ENCODE measurements around the gene MEGF6. TPM values are rescaled to one million over a fixed set of nuclear protein-coding genes. Genes with fewer than 3 reads are reported as not detected.
A peak's percentile ranks its signal among the peaks of the same experiment; 100 is the strongest.

Gene MEGF6, protein sequence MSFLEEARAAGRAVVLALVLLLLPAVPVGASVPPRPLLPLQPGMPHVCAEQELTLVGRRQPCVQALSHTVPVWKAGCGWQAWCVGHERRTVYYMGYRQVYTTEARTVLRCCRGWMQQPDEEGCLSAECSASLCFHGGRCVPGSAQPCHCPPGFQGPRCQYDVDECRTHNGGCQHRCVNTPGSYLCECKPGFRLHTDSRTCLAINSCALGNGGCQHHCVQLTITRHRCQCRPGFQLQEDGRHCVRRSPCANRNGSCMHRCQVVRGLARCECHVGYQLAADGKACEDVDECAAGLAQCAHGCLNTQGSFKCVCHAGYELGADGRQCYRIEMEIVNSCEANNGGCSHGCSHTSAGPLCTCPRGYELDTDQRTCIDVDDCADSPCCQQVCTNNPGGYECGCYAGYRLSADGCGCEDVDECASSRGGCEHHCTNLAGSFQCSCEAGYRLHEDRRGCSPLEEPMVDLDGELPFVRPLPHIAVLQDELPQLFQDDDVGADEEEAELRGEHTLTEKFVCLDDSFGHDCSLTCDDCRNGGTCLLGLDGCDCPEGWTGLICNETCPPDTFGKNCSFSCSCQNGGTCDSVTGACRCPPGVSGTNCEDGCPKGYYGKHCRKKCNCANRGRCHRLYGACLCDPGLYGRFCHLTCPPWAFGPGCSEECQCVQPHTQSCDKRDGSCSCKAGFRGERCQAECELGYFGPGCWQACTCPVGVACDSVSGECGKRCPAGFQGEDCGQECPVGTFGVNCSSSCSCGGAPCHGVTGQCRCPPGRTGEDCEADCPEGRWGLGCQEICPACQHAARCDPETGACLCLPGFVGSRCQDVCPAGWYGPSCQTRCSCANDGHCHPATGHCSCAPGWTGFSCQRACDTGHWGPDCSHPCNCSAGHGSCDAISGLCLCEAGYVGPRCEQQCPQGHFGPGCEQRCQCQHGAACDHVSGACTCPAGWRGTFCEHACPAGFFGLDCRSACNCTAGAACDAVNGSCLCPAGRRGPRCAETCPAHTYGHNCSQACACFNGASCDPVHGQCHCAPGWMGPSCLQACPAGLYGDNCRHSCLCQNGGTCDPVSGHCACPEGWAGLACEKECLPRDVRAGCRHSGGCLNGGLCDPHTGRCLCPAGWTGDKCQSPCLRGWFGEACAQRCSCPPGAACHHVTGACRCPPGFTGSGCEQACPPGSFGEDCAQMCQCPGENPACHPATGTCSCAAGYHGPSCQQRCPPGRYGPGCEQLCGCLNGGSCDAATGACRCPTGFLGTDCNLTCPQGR (N-terminal part only)
- total RNA-seq: 1 to 10 TPM; 1.7 to 2.5 TPM

DNA sequence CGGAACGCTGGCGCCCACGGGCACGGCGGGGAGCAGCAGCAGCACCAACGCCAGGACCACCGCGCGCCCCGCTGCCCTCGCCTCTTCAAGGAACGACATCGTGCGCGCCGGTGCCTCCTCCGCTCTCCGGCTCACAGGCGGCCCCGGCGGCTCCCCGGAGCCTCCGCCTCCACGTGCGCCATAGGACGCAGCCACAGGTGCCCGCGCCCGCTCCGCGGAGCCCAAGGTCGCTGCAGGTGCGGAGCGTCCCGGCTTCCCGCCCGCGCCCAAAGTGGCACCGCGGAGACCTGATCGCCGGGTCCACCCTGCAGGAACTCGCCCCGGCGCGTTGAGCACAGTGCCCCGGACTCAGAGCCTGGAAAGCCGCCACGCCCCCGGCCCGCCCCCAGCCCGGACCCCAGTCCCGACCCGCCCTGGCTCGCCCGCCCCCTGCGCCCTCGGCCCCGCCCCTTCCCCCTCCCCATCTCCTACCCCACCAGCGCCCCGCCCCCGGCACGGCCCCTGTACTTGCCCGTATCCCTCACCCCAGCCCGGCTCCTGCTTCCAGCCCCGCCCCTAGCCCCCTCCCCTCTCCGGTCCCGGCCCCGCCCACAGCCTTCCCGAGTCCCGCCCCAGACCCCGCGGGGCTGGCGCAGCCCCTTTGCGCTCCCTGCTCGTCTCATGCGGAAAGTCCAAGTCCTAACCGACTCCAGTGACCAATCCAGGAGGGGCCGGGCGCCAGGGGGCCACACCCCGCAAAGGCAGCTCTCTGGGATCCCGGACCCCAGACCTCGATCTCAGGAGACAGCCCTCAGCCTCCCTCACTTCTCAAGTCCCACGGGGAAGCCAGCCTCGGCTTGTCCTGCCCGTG lies at the start of gene MEGF6:
Gene MEGF6 (minus strand): TSS at position 339 of the 850 bp plus-strand sequence. CDS start 240 bp downstream, at position 99.
- H3K27me3 Mint-ChIP-seq: peaks cover 21% of the 10 kb centered on the region
- no peak within 1 kb of the TSS for H3K27ac Mint-ChIP-seq
- no peaks in the 10 kb centered on the region for H3K36me3 Mint-ChIP-seq
- H3K4me1 Mint-ChIP-seq: peaks cover 2% of the 10 kb centered on the region
- DNase-seq: peak; percentile 50
- H3K9me3 Mint-ChIP-seq: no peaks in the 10 kb centered on the region
- peak within 1 kb of the TSS; percentile 67 for H3K4me3 Mint-ChIP-seq

DNA sequence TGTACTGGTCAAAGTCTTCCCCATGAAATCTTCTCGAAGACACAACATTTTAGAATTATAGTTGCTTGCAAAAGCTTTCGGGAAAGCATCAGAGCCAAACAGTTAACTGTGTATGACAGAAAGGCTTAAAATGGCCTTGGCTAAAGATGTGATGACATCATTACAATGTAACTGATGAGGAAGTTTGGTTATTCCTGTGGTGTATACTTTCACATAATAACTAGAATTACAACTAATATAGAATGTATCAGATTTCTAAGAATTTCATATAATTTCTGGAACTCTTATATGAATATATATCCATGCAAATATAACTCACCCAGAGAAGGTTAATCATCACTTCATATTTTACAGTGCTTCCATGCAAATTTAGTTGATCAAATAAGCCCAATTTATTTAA lies 49.4 kb upstream of the MEGF6 start:
- Mint-ChIP-seq H3K4me3 (no peak overlapping the region), H3K9me3 (no peaks in the 10 kb centered on the region), H3K27me3 (peaks cover 37% of the 10 kb centered on the region), H3K36me3 (no peaks in the 10 kb centered on the region), H3K27ac (no peak overlapping the region), H3K4me1 (peaks cover 17% of the 10 kb centered on the region)
- no peak for DNase-seq

DNA sequence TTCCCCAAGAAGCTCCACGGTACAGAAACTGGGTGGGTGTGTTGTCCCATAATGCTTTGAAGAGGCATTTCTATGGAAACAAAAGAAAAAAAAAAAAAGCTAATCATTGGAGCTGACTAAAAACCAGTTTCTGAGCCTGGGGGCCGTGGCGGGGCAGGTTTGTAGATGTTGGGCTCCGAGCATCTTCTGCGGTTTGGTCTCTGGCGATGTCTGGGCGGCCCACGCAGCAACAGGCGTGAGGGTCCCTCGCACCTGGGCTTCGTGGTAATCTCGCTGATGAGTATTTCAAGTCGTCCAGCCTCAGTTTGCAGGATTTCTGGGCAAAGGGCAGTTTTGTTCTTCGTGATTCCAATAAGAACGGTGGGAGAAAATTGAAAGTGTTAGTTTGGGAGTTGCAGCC lies 47.8 kb upstream of the MEGF6 start:
- Mint-ChIP-seq H3K27me3 (peaks cover 53% of the 10 kb centered on the region), H3K36me3 (no peaks in the 10 kb centered on the region), H3K4me3 (no peak overlapping the region), H3K9me3 (no peaks in the 10 kb centered on the region), H3K27ac (no peak overlapping the region), H3K4me1 (peaks cover 17% of the 10 kb centered on the region)
- no peak for DNase-seq

DNA sequence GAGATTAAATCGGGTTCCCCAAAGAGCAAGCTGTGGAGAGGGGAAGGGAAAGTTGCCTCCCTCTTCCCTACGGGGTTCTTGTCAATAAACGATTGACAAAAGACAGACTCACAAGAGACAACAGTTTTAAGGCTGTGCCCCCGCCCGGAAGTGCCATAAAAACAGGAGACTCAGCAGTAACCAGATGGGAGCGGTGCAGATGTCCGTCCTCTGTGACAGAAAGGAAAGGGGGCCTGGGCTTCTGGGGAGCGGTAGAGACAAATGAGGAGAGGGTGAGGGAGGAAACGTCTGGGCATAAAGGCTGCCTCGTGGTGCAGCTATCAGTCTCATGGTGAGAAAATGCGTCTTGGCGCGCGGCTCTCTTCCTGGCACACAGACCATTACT lies 46.9 kb upstream of the MEGF6 start:
- Mint-ChIP-seq H3K27ac (no peak overlapping the region), H3K36me3 (no peaks in the 10 kb centered on the region), H3K4me1 (peaks cover 17% of the 10 kb centered on the region), H3K9me3 (no peaks in the 10 kb centered on the region), H3K4me3 (no peak overlapping the region), H3K27me3 (peaks cover 62% of the 10 kb centered on the region)
- no peak for DNase-seq

DNA sequence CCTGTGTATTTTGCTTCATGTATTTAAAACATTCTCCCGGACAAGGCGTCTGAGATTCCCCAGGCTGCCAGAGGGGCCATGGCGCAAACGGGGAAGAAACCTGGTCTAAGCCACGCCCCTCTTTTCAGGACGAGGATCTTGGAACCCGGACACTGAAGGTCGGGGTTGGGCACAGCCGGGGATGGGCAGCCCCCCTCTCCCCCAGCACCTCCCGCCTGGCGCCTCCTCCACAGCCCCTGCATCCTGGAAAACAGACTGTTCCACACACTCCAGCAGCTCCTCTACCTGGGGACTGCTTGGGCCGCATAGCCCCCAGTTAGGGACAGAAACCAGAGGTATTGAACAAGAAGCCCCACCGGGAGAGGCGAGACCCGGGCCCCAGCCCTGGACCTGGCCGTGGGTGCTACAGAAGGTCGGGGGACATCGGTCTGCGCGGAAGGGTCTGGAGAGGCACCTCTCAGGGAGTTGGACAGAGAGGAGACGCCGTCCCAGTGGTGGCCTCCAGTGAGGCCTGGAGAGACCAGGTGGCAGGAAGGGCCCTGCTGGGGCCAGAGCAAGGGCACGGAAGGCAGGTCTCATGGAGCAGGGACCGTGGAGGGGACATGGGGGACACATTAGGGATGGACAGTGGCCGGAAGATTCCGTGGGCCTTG lies 46.4 kb upstream of the MEGF6 start:
- no peak overlapping the region for H3K27ac Mint-ChIP-seq
- H3K4me1 Mint-ChIP-seq: peaks cover 17% of the 10 kb centered on the region
- H3K9me3 Mint-ChIP-seq: no peaks in the 10 kb centered on the region
- H3K27me3 Mint-ChIP-seq: peaks cover 64% of the 10 kb centered on the region
- H3K36me3 Mint-ChIP-seq: no peaks in the 10 kb centered on the region
- no peak overlapping the region for H3K4me3 Mint-ChIP-seq
- DNase-seq: no peak

DNA sequence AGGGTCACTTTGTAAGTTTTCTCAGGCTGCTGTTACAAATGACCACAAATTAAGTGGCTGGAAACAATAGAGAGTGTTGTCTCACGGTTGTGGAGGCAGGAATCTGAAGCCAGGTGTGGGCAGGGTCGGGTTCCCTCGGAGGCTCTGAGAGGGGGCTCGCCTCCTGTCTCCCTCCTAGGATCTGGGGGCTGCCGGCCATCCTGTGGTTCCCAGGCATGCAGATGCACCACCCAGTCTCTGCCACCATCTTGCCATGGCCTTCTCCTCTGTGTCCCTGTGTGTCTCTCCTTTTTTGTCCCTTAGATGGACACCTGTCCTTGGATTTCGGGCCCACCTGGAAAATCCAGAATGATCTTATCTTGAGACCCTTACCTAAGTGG lies 45.8 kb upstream of the MEGF6 start:
- H3K4me1 Mint-ChIP-seq: peaks cover 17% of the 10 kb centered on the region
- DNase-seq: no peak
- H3K9me3 Mint-ChIP-seq: no peaks in the 10 kb centered on the region
- H3K4me3 Mint-ChIP-seq: no peak overlapping the region
- peaks cover 62% of the 10 kb centered on the region for H3K27me3 Mint-ChIP-seq
- H3K27ac Mint-ChIP-seq: peak overlapping the region; percentile 3
- H3K36me3 Mint-ChIP-seq: no peaks in the 10 kb centered on the region

DNA sequence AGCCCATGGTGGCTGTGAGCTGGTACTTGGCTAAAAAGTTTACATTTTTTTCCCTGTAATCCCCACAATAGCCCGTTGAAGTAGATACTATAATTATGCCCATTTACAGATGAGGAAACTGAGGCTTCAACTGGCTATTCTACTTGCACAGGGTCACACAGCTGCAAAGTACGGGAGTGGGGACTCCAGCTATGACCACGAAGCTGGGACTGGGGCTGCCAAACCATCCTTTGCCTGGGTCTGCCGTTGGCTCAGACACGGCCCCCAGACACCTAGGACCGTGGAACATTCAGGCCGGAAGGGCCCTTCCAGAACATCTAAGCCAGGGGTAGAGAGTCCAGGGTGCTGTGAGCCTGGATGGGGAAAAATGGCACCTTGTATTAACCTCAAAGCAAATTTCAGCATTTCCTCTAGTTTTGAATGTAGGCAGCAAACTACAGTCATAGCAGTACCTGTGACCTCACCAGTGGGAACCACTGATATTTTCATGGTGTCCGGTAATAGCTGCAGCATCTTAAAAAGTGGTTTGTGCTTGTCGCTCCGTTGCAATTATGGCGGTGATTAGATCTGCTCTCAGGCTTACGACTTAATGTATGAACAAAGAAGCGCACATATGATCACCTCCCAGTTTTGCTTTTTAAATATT lies 45.3 kb upstream of the MEGF6 start:
- no peaks in the 10 kb centered on the region for H3K36me3 Mint-ChIP-seq
- H3K4me3 Mint-ChIP-seq: peak overlapping the region; percentile 19
- no peaks in the 10 kb centered on the region for H3K9me3 Mint-ChIP-seq
- peaks cover 17% of the 10 kb centered on the region for H3K4me1 Mint-ChIP-seq
- H3K27ac Mint-ChIP-seq: peak overlapping the region; percentile 3
- H3K27me3 Mint-ChIP-seq: peaks cover 60% of the 10 kb centered on the region
- no peak for DNase-seq

DNA sequence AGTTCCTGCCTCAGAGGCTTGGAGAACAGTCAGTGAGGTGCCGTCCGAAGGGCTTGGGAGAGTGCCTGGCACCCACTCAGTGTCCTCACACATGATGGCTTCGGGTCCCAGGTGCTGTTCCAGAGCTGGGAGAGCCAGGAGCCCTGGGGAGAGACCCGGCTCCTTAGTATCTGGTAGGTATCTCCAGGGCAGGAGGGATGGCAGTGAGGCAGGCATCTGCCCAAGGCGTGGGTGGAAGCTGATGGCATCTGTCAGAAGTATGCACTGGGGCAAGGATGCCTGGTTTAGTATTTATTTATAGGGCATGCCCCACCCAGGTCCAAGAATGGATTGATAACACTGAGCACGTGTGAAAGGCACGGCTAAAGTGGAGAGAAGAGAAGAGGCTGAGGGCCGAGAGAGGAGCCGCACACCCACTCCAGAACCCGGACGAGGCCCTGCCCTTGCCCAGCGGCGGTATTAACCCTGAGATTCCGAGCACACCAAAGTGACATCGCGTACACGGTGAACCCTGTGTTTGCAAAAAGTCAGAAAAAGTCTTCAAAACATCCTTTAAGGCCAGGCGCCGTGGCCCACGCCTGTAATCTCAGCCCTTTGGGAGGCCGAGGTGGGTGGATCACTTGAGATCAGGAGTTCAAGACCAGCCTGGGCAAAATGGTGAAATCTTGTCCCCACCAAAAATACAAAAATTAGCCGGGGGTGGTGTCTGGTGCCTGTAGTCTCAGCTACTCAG lies 43.4 kb upstream of the MEGF6 start:
- Mint-ChIP-seq H3K27ac (no peak overlapping the region), H3K27me3 (peaks cover 71% of the 10 kb centered on the region), H3K4me1 (peaks cover 18% of the 10 kb centered on the region), H3K4me3 (no peak overlapping the region), H3K36me3 (no peaks in the 10 kb centered on the region), H3K9me3 (no peaks in the 10 kb centered on the region)
- DNase-seq: no peak

DNA sequence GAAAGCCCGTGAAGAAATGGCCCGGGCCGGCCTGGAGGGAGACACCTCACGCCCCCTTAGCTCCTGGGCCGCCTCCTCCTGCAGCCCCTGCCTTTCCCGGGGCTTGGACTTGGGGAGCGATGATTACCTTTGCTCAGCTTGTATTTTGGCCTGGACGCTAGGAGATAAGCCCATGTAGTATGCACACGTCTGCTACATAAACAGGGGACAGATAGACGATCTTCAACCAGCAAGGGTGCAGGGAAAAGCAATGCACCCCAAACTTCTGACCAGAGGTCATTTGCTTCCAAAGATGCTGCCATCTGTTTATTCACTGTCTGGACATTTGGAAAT lies 41.9 kb upstream of the MEGF6 start:
- Mint-ChIP-seq H3K27me3 (peaks cover 64% of the 10 kb centered on the region), H3K9me3 (no peaks in the 10 kb centered on the region), H3K4me3 (no peak overlapping the region), H3K27ac (no peak overlapping the region), H3K4me1 (peaks cover 26% of the 10 kb centered on the region), H3K36me3 (peaks cover 3% of the 10 kb centered on the region)
- DNase-seq: no peak

DNA sequence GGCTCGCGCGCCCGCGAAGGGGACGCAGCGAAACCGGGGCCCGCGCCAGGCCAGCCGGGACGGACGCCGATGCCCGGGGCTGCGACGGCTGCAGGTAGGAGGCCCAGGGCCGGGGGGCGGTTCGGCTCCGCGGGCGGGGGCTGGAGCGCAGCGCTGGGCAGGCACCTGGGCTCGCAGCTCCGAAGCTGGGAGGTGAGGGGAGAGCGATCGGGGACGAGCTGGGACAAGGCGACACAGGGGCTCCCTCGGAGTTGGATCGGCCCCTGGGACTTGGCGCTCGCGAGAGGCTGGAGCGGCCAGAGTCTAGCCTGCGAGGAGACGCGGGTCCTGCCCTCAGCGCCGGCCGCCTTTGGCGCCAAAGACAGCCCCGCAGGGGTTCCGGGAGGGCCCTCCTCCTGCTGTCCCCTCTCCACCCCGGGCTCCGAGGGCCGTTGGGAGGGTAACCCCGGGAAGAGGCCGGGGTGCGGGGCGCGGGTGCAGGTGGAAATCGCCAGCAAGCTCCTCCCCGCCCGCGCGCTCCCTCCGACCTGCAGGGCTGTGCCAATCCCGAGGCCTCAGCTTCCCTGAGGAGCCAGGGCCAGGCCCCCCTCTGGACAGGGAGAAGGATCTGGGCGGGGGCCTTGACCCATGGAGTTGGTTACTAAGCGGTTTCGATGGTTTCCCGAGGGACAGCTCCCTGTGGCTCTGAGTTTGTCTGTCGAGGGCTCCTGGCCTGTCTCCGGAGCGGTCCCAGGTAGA lies 41.4 kb upstream of the MEGF6 start:
- peak overlapping the region; percentile 29 for H3K4me3 Mint-ChIP-seq
- H3K36me3 Mint-ChIP-seq: peaks cover 3% of the 10 kb centered on the region
- H3K9me3 Mint-ChIP-seq: no peaks in the 10 kb centered on the region
- H3K27me3 Mint-ChIP-seq: peaks cover 59% of the 10 kb centered on the region
- no peak for DNase-seq
- no peak overlapping the region for H3K27ac Mint-ChIP-seq
- peaks cover 30% of the 10 kb centered on the region for H3K4me1 Mint-ChIP-seq

DNA sequence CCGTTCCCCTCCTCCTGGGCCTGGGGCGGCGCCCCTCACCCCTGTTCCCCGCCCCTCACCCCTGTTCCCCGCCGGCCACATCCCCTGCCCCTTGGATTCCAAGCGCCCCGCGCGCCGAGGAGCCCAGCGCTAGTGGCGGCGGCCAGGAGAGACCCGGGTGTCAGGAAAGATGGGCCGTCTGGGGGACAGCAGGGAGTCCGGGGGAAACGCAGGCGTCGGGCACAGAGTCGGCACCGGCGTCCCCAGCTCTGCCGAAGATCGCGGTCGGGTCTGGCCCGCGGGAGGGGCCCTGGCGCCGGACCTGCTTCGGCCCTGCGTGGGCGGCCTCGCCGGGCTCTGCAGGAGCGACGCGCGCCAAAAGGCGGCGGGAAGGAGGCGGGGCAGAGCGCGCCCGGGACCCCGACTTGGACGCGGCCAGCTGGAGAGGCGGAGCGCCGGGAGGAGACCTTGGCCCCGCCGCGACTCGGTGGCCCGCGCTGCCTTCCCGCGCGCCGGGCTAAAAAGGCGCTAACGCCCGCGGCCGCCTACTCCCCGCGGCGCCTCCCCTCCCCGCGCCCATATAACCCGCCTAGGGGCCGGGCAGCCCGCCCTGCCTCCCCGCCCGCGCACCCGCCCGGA lies 40.7 kb upstream of the MEGF6 start, which contains the start of gene TP73:
Gene TP73 (plus strand): TSS at position 587 of the 618 bp plus-strand sequence. CDS start 29,850 bp downstream, outside the sequence.
- H3K27me3 Mint-ChIP-seq: peaks cover 52% of the 10 kb centered on the region
- peaks cover 3% of the 10 kb centered on the region for H3K36me3 Mint-ChIP-seq
- DNase-seq: no peak
- H3K4me3 Mint-ChIP-seq: peak within 1 kb of the TSS; percentile 62
- no peaks in the 10 kb centered on the region for H3K9me3 Mint-ChIP-seq
- peaks cover 30% of the 10 kb centered on the region for H3K4me1 Mint-ChIP-seq
- H3K27ac Mint-ChIP-seq: no peak within 1 kb of the TSS

Data from activated naive CD8-positive, alpha-beta T cell treated with anti-CD3 and anti-CD28 coated beads for 36 hours (primary cell).